Esophagus squamous epithelium (tissue), 5 donors: ENCODE data around the gene NUP98. TPM values are rescaled to one million over a fixed set of nuclear protein-coding genes. Genes with fewer than 3 reads are reported as not detected.
A peak's percentile ranks its signal among the peaks of the same experiment; 100 is the strongest.
"Not testable (repeated sequence)": the region's sequence is repeated elsewhere in the genome, so short reads cannot be mapped to it uniquely, and the experiment has no call there.

Experiments
- DNase-seq: peaks from one replicate; lab custom pipeline; 2025; lab: John Stamatoyannopoulos, UW
- H3K27ac ChIP-seq, 4 donors: fragments of 200-600 bp; sonication (generic); one replicate each; pipeline ENCODE4 v1.5.1; 2016 to 2019; ENCODE audit warnings: mild to moderate bottlenecking in 1 of 4
- H3K27me3 ChIP-seq, 4 donors: fragments of 200-600 bp; sonication (generic); 1 replicate in 3 of 4; 2 replicates in 1 of 4; pipeline versions ENCODE4 v1.5.1 to v1.6.0; 2017 to 2021; ENCODE audit warnings: antibody characterized with exemption in 1 of 4
- H3K36me3 ChIP-seq, 3 donors: fragments of 200-600 bp; sonication (generic); one replicate each; pipeline ENCODE4 v1.5.1; 2016 to 2019
- H3K4me1 ChIP-seq, 3 donors: fragments of 200-600 bp; sonication (generic); one replicate each; pipeline ENCODE4 v1.5.1; 2017 to 2019
- H3K4me3 ChIP-seq, 4 donors: fragments of 200-600 bp; sonication (generic); 1 replicate in 3 of 4; 2 replicates in 1 of 4; pipeline ENCODE4 v1.5.1; 2016 to 2019; ENCODE audit warnings: mild to moderate bottlenecking in 2 of 4, moderate library complexity in 1 of 4
- H3K9me3 ChIP-seq, 3 donors: fragments of 200-600 bp; sonication (generic); one replicate each; pipeline ENCODE4 v1.5.1; 2016 to 2019
- CTCF ChIP-seq, 6 experiments: fragments of 450-650 bp in 4 of 6; fragments of 200-600 bp in 2 of 6; sonication (generic) in 2 of 6; IDR thresholded peaks; one replicate each; pipeline ENCODE4 v1.5.1; 2016 to 2019; ENCODE audit warnings: antibody characterized with exemption in 6 of 6, mild to moderate bottlenecking in 4 of 6, moderate library complexity in 4 of 6
- POLR2A ChIP-seq, 4 donors: fragments of 450-650 bp; IDR thresholded peaks; one replicate each; pipeline ENCODE4 v1.6.1; 2017; ENCODE audit warnings: antibody characterized with exemption in 4 of 4, mild to moderate bottlenecking in 4 of 4, moderate library complexity in 3 of 4
- WGBS, 2 donors: methylation state at CpG; one replicate each; pipeline ENCODE4 v1.1.5; 2018; 5-methylcytosine and 5-hydroxymethylcytosine counted together
- intact Hi-C: fragments of 100-400 bp; cut with DNase I; formaldehyde crosslinking; loops from one replicate; pipeline ENCODE4 v1.15.0; 2022
- total RNA-seq, 4 donors: library from RNA; depleted of rRNA; stranded (reverse); fragments of >200 nt; gene quantifications; one replicate each; pipeline ENCODE4 v1.1.0, GENCODE V29; 2016
- donor health status: DM: yes; HTN: yes; CAD: no.

NUP98 gene
- total RNA-seq, 4 donors from 2014 or later, result 54.2 to 110 (median 79.2) TPM

GRCh38 chr11:3645552-3645951 is 151.8 kb downstream of the NUP98 start:
- H3K4me1 ChIP-seq, result peaks cover 10 to 22% (median 10%) of the 10 kb centered on the region in 3 donors
- intact Hi-C loops, result no loop called here
- no peak overlapping the region for H3K27ac ChIP-seq
- H3K27me3 ChIP-seq, result peaks cover 0 to 38% (median 0%) of the 10 kb centered on the region in 4 donors
- no peak for DNase-seq
- no peaks in the 10 kb centered on the region for H3K36me3 ChIP-seq
- TF ChIP-seq POLR2A (IDR thresholded peaks at IDR 0.05) (no peak), CTCF (IDR thresholded peaks at IDR 0.05) (no peak)
- no peak overlapping the region for H3K4me3 ChIP-seq
- no peaks in the 10 kb centered on the region for H3K9me3 ChIP-seq
- 83 to 89% methylated on average over 6 to 7 of the region's 7 CpGs for WGBS, 2 donors

- intact Hi-C loops, result no loop called here
- 49 to 58% methylated on average over 4 of the region's 4 CpGs for WGBS, 2 donors
These were observed 152.5 kb downstream of the NUP98 start, which contains the start of gene ART1 for GRCh38 chr11:3644817-3645235. Gene ART1, plus strand, starts transcription at chr11:3645128. Its CDS starts 14,086 bp downstream, at chr11:3659214.

GRCh38 chr11:3643102-3643546 is 154.2 kb downstream of the NUP98 start:
- WGBS, 2 donors, result 29 to 38% methylated on average over 11 of the region's 11 CpGs
- intact Hi-C loops, DNase-seq: not testable (repeated sequence)

More at GRCh38 chr11:3644817-3645235, 152.5 kb downstream of the NUP98 start, which contains the start of gene ART1:
- TF ChIP-seq POLR2A (IDR thresholded peaks at IDR 0.05) (no peak), CTCF (IDR thresholded peaks at IDR 0.05) (no peak)
- H3K27ac ChIP-seq, result no peak within 1 kb of the TSS
- no peaks in the 10 kb centered on the region for H3K9me3 ChIP-seq
- no peak for DNase-seq
- peaks cover 0 to 34% (median 0%) of the 10 kb centered on the region in 4 donors for H3K27me3 ChIP-seq
- no peak within 1 kb of the TSS for H3K4me3 ChIP-seq
- H3K4me1 ChIP-seq, result peaks cover 10 to 22% (median 10%) of the 10 kb centered on the region in 3 donors
- no peaks in the 10 kb centered on the region for H3K36me3 ChIP-seq

GRCh38 chr11:3642071-3642951 is 155.0 kb downstream of the NUP98 start:
- TF ChIP-seq CTCF (IDR thresholded peaks at IDR 0.05) (no peak), POLR2A (IDR thresholded peaks at IDR 0.05) (peak in 1 of 4 donors; percentile 21)
- H3K36me3 ChIP-seq, result no peaks in the 10 kb centered on the region
- H3K27ac ChIP-seq, result peak overlapping the region in 2 of 4 donors; percentile 0 to 73
- 0% methylated on average over 8 of the region's 55 CpGs; no CpG with 5 or more reads in 1 of the 2 donors for WGBS, 2 donors
- intact Hi-C loops, result no loop called here
- no peaks in the 10 kb centered on the region for H3K9me3 ChIP-seq
- peaks cover 10 to 22% (median 10%) of the 10 kb centered on the region in 3 donors for H3K4me1 ChIP-seq
- peaks cover 0 to 21% (median 0%) of the 10 kb centered on the region in 4 donors for H3K27me3 ChIP-seq
- DNase-seq, result no peak
- H3K4me3 ChIP-seq, result peak overlapping the region; percentile 32 to 68 (median 52)

More at GRCh38 chr11:3643102-3643546, 154.2 kb downstream of the NUP98 start:
- not testable (repeated sequence) for H3K9me3 ChIP-seq, H3K27ac ChIP-seq, H3K36me3 ChIP-seq
- Histone ChIP-seq H3K27me3 (peaks cover 0 to 21% (median 0%) of the 10 kb centered on the region in 4 donors), H3K4me3 (peak overlapping the region in 3 of 4 donors; percentile 44 to 68 (median 61)), H3K4me1 (peaks cover 10 to 22% (median 10%) of the 10 kb centered on the region in 3 donors)

GRCh38 chr11:3641701-3642070 is 155.7 kb downstream of the NUP98 start, which contains the start of gene ART5:
Gene ART5, minus strand, starts transcription at chr11:3641992. Its CDS starts 130 bp downstream, at chr11:3641862.
- no peak for DNase-seq
- Histone ChIP-seq H3K27ac (peak within 1 kb of the TSS in 2 of 4 donors; percentile 0 to 73), H3K4me1 (peaks cover 10 to 22% (median 10%) of the 10 kb centered on the region in 3 donors), H3K4me3 (peak within 1 kb of the TSS; percentile 32 to 68 (median 52)), H3K9me3 (no peaks in the 10 kb centered on the region), H3K27me3 (peaks cover 0 to 21% (median 0%) of the 10 kb centered on the region in 4 donors), H3K36me3 (no peaks in the 10 kb centered on the region)
- intact Hi-C loops, result no loop called here
- WGBS, 2 donors, result 0 to 42% methylated on average over 2 to 3 of the region's 21 CpGs
- TF ChIP-seq CTCF (IDR thresholded peaks at IDR 0.05), result no peak
- no peak for TF ChIP-seq POLR2A (IDR thresholded peaks at IDR 0.05)
